Measurements from ENCODE around the gene BGLAP.

- TF ChIP-seq EZH2 (IDR thresholded peaks at IDR 0.05; ENCODE audit: borderline replicate concordance, insufficient read depth, low read length, poor library complexity, severe bottlenecking), result no peak
- TF ChIP-seq, protein P1, sequence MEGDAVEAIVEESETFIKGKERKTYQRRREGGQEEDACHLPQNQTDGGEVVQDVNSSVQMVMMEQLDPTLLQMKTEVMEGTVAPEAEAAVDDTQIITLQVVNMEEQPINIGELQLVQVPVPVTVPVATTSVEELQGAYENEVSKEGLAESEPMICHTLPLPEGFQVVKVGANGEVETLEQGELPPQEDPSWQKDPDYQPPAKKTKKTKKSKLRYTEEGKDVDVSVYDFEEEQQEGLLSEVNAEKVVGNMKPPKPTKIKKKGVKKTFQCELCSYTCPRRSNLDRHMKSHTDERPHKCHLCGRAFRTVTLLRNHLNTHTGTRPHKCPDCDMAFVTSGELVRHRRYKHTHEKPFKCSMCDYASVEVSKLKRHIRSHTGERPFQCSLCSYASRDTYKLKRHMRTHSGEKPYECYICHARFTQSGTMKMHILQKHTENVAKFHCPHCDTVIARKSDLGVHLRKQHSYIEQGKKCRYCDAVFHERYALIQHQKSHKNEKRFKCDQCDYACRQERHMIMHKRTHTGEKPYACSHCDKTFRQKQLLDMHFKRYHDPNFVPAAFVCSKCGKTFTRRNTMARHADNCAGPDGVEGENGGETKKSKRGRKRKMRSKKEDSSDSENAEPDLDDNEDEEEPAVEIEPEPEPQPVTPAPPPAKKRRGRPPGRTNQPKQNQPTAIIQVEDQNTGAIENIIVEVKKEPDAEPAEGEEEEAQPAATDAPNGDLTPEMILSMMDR (IDR thresholded peaks at IDR 0.05; ENCODE audit: poor library complexity, severe bottlenecking), result no peak
- no peak for TF ChIP-seq SMC3 (conservative IDR thresholded peaks at IDR 0.05; ENCODE audit: poor library complexity)
- no peak for TF ChIP-seq POLR2AphosphoS5 (IDR thresholded peaks at IDR 0.05)
- no peak for TF ChIP-seq MXI1 (conservative IDR thresholded peaks at IDR 0.05; ENCODE audit: poor library complexity, severe bottlenecking)
- TF ChIP-seq TAF1 (IDR thresholded peaks at IDR 0.05; ENCODE audit: low read depth), result no peak
These were observed 623 bp upstream of the BGLAP start for GRCh38 chr1:156241311-156241811.
